Mammary epithelial cell (primary cell): ENCODE data around the gene FNBP1.

Experiments used
- EZH2 ChIP-seq: IDR thresholded peaks from 2 replicates; pipeline ENCODE4 v1.6.1; 2012; ENCODE audit warnings: low read length, inconsistent platforms, borderline replicate concordance
- TF ChIP-seq, protein P1 (sequence below), 2 donors: IDR thresholded peaks in 1 of 2; conservative IDR thresholded peaks in 1 of 2; 2 replicates each; pipeline ENCODE4 v1.5.1; 2011 to 2012; ENCODE audit warnings: inconsistent platforms in 2 of 2, low read length in 2 of 2, mild to moderate bottlenecking in 2 of 2, control low read depth in 1 of 2, low read depth in 1 of 2; ENCODE audit not compliant: insufficient read depth in 1 of 2; ENCODE audit errors: extremely low read depth in 1 of 2

DNA sequence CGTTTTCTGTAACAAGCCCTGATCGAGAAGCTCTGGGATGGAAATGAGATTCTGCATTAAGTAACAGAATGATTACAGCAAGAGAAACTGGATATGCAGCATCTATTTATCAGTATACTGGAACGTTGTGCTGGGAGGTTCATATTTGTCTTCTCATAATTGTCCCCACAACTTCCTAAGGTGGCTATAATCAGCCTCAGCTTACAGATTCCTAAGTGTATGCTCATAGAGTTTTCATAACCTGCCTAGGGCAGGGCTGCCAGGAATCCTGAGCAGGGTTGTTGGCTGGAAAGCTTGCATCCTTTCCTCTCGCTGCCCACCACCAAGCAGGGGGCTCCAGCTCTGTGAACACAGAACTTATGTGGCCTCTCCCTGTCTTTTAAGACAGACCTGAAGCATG lies 70.2 kb downstream of the FNBP1 start:
- TF ChIP-seq, protein P1, sequence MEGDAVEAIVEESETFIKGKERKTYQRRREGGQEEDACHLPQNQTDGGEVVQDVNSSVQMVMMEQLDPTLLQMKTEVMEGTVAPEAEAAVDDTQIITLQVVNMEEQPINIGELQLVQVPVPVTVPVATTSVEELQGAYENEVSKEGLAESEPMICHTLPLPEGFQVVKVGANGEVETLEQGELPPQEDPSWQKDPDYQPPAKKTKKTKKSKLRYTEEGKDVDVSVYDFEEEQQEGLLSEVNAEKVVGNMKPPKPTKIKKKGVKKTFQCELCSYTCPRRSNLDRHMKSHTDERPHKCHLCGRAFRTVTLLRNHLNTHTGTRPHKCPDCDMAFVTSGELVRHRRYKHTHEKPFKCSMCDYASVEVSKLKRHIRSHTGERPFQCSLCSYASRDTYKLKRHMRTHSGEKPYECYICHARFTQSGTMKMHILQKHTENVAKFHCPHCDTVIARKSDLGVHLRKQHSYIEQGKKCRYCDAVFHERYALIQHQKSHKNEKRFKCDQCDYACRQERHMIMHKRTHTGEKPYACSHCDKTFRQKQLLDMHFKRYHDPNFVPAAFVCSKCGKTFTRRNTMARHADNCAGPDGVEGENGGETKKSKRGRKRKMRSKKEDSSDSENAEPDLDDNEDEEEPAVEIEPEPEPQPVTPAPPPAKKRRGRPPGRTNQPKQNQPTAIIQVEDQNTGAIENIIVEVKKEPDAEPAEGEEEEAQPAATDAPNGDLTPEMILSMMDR (conservative IDR thresholded peaks at IDR 0.05 in 1 of 2, IDR thresholded peaks at IDR 0.05 in 1 of 2; ENCODE audit: extremely low read depth in 1 of 2, insufficient read depth in 1 of 2, low read depth in 1 of 2, low read length in 2 of 2): no peak
- TF ChIP-seq EZH2: no peak
